Measurements from ENCODE around the gene REEP3.
"Not testable (repeated sequence)": the region's sequence is repeated elsewhere in the genome, so short reads cannot be mapped to it uniquely, and the experiment has no call there.

REEP3 gene

GRCh38 chr10:63549810-63550209, 28.6 kb downstream of the REEP3 start:
- no peak for DNase-seq (ENCODE audit: low spot score)

- no peak for DNase-seq (ENCODE audit: low spot score)
These were observed 31.8 kb downstream of the REEP3 start for GRCh38 chr10:63553031-63553430.

- DNase-seq (ENCODE audit: low spot score) = no peak
These were observed 32.3 kb downstream of the REEP3 start for GRCh38 chr10:63553473-63553872.

GRCh38 chr10:63554657-63555056, 33.5 kb downstream of the REEP3 start:
- DNase-seq (ENCODE audit: low spot score) = peak; percentile 59

GRCh38 chr10:63555330-63555729, 34.1 kb downstream of the REEP3 start:
- no peak for DNase-seq (ENCODE audit: low spot score)

- no peak for DNase-seq (ENCODE audit: low spot score)
These were observed 37.1 kb downstream of the REEP3 start for GRCh38 chr10:63558132-63558784.

- no peak for DNase-seq (ENCODE audit: low spot score)
These were observed 40.1 kb downstream of the REEP3 start for GRCh38 chr10:63561341-63561740.

- no peak for DNase-seq (ENCODE audit: low spot score)
These were observed 41.2 kb downstream of the REEP3 start for GRCh38 chr10:63562391-63562790.

- no peak for DNase-seq (ENCODE audit: low spot score)
These were observed 41.7 kb downstream of the REEP3 start for GRCh38 chr10:63562857-63563256.

GRCh38 chr10:63563623-63564022, 42.4 kb downstream of the REEP3 start:
- DNase-seq (ENCODE audit: low spot score) = no peak

- not testable (repeated sequence) for DNase-seq (ENCODE audit: low spot score)
These were observed 43.5 kb downstream of the REEP3 start for GRCh38 chr10:63564731-63565130.

GRCh38 chr10:63573068-63573697, 52.0 kb downstream of the REEP3 start:
- no peak for DNase-seq (ENCODE audit: low spot score)

- no peak for DNase-seq (ENCODE audit: low spot score)
These were observed 52.8 kb downstream of the REEP3 start for GRCh38 chr10:63574011-63574410.

- no peak for DNase-seq (ENCODE audit: low spot score)
These were observed 55.3 kb downstream of the REEP3 start for GRCh38 chr10:63576501-63576900.

- DNase-seq (ENCODE audit: low spot score) = no peak
These were observed 57.3 kb downstream of the REEP3 start for GRCh38 chr10:63578501-63578900.

GRCh38 chr10:63579371-63580014, 58.3 kb downstream of the REEP3 start:
- no peak for DNase-seq (ENCODE audit: low spot score)

- DNase-seq (ENCODE audit: low spot score) = no peak
These were observed 61.5 kb downstream of the REEP3 start for GRCh38 chr10:63582690-63583089.

- no peak for DNase-seq (ENCODE audit: low spot score)
These were observed 62.2 kb downstream of the REEP3 start for GRCh38 chr10:63583397-63583796.

GRCh38 chr10:63583909-63584724, 62.9 kb downstream of the REEP3 start:
- DNase-seq (ENCODE audit: low spot score) = no peak

- DNase-seq (ENCODE audit: low spot score) = no peak
These were observed 63.5 kb downstream of the REEP3 start for GRCh38 chr10:63584725-63585035.

- DNase-seq (ENCODE audit: low spot score) = no peak
These were observed 63.8 kb downstream of the REEP3 start for GRCh38 chr10:63585041-63585440.

GRCh38 chr10:63586043-63586442, 64.8 kb downstream of the REEP3 start:
- no peak for DNase-seq (ENCODE audit: low spot score)

GRCh38 chr10:63587191-63587590, 66.0 kb downstream of the REEP3 start:
- no peak for DNase-seq (ENCODE audit: low spot score)
